Stimulated activated CD8-positive, alpha-beta memory T cell treated with anti-CD3 and anti-CD28 coated beads, Interleukin-12 subunit alpha, Interleukin-12 subunit beta, amount 100 ng/mL, for 1 hour (primary cell): ENCODE data around the gene LHPP.
"Not testable (repeated sequence)": the region's sequence is repeated elsewhere in the genome, so short reads cannot be mapped to it uniquely, and the experiment has no call there.

Experiments used
- DNase-seq: peaks from one replicate; pipeline ENCODE4 v3.0.0-alpha.2; 2020; ENCODE audit warnings: low read depth

LHPP gene

DNA sequence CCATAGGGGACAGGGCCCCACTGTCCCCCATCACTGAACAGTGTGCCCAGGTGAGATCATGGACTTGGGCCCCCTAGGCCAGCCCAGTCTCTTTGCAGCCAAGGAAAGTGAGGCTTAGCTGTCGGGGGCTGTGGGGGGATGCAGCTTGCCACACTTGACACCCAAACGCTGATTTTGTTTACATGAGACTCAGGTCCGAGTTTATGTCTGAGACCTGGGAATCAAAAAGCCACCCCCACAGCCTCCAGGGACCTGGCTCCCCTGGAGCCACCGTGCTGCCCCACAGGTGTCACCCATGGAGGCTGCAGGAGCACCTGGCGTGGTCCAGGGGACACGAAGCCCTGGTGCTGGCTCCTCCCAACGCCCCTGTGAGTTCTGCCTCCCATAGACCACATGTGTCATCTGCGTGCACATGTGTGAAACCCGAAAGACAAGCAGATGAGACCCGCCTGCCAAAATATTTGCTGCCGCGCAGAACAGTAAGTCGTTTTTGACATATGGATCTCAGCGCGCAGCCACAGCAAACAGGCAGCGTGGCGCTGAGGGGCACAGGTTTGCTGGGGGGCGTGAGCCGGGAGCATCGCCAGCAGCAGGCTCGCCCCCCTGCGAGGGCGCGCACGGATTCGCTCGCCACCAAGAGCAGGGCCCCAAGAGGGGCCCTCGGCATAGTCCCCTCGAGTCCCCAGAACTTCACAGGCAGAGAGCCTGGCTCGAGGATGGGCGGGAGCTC lies 112.3 kb downstream of the LHPP start:
- no peak for DNase-seq

- no peak for DNase-seq
Observed at GRCh38 chr10:124574456-124575070, 112.9 kb downstream of the LHPP start.

GRCh38 chr10:124575107-124576035 lies 113.7 kb downstream of the LHPP start:
- no peak for DNase-seq

GRCh38 chr10:124576526-124577420 lies 115.2 kb downstream of the LHPP start:
- no peak for DNase-seq

GRCh38 chr10:124577651-124578050 lies 116.0 kb downstream of the LHPP start:
- DNase-seq = no peak

- no peak for DNase-seq
Observed at GRCh38 chr10:124578231-124579010, 116.8 kb downstream of the LHPP start.

GRCh38 chr10:124579011-124579399 lies 117.4 kb downstream of the LHPP start:
- no peak for DNase-seq

GRCh38 chr10:124586142-124586541 lies 124.5 kb downstream of the LHPP start:
- DNase-seq = no peak

DNA sequence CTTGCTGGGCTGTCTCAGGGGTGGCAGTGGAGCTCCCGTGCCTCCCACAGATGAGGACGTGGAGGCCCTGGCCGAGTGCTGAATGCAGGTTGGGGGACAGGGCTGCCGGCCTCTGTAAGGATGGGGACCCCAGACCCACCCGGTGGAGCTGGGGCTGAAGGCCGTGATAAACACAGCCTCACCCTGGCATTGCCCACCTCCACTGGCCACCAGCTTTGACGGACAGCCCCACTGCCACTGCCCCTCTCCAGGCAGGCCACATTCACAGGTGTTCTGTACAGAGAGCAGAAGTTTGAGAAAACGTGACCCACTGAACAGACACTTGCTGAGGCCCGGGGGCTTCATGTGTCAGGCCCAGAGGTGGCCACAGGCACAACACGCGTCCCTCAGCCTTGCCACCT lies 126.2 kb downstream of the LHPP start:
- DNase-seq = no peak

DNA sequence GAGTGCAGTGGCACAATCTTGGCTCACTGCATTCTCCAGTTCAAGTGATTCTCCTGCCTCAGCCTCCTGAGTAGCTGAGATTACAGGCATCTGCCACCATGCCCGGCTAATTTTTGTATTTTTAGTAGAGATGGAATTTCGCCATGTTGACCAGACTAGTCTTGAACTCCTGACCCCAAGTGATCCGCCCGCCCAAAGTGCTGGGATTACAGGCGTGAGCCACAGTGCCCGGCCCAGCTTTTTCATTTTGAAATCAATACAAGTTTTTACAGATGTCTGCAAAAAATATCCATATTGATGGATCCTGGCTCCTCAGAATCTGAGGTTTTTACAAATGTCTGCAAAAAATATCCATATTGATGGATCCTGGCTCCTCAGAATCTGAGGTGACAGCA lies 126.7 kb downstream of the LHPP start:
- DNase-seq = not testable (repeated sequence)

GRCh38 chr10:124588736-124589490 lies 127.3 kb downstream of the LHPP start:
- DNase-seq = no peak

DNA sequence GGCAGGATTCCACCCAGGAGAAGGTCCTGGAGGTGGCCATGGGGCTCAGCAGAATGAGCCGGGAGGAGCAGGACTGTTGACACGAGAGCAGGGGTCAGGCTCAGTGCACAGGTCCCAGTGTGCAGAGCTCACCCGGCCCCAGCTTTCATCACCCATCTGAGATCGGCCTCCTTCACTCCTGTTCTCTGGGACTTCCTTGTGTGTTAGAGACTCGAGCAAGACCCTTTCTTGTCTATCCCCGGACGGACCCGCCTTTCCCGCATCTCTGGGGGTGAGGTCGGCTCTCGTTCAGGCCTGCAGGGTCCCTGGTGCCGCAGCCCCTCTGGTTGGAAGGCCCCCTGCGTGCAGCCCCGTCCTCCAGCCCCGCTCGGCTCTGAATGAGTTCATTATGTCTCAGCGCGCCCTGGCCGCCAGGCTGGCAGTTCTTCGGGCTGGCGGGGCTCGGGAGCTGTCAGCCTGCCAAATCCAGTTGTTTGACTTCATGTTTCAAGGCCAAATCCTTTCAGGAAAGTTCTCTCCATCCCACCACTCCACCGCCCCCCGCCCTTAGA lies 127.9 kb downstream of the LHPP start:
- DNase-seq = no peak

- DNase-seq = no peak
Observed at GRCh38 chr10:124590216-124591122, 128.8 kb downstream of the LHPP start.

GRCh38 chr10:124591123-124591495 lies 129.5 kb downstream of the LHPP start:
- no peak for DNase-seq

- DNase-seq = no peak
Observed at GRCh38 chr10:124592101-124592500, 130.5 kb downstream of the LHPP start.

DNA sequence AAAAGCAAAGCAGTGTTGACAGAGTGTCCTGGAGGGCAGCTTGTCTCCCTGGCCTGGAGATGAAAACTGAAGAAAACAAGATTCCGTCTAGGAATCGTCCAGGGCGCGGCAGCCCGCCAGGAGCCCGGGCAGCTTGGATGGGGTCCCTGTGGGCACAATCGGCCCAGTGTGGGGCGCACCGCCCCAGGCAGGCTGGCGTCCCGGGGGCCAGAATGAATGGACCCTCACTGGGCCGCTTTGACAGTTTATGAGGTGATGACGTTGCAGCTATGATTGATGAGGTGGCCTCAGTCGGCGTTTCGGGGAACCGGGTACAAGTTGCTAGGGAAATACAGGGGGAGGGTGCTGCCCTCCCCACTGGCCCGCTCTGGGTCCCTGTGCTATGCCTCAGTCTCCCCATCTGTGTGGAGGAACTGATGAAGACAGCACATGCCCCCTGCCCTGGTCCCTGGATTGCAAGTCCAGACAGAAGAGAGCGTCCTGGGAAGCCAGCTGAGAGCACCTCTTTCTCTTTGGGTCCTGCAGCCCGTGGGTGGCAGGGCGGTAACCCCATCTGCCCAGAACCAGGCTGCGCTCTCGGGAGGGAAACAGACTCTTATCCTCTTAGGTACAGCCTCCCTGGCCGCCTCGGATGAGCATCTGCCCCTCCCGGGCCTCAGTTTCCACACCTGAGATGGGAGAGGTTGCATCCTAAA lies 131.3 kb downstream of the LHPP start:
- DNase-seq = no peak

DNA sequence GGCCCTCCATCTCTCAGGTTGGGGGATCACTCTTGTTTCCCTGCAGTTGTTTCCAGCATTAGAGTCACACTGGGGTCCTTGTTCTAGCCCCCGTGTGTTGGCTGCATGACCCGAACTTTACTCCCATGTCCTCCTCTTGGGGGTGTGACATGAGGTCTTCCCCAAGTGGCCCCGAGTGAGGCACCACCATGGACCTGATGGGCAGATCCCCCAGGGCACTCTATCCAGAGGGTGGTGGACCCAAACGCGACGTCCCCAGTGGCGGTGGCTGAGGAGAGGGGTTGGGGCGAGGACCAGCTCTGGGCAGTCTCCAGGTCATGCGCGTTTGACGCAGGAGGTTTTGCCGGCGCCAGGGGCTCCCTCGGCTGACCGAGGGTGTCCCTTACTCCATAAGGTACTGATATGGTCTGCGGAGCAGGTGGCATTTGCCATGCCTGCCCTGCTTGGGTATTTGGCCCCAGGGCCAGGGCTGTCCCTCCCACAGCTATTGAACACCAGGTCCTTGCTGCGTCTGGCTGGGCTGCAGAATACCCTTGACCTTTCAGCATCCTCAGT lies 131.9 kb downstream of the LHPP start:
- no peak for DNase-seq

DNA sequence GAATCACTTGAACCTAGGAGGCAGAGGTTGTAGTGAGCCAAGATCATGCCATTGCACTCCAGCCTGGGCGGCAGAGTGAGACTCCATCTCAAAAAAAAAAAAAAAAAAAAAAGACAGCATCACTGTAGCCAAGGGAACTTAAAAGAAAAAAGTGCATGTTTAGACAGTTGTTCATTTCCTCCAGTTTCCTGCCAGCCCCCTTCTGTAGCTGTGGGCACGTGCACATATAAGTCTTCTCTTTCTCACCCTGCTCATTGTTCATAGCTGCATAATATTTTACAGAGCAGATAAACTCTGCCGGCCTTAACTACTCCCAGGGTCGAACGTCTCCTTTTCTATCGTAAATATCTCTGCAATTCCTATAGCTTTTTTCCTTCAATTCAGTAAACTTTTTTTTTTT lies 132.6 kb downstream of the LHPP start:
- no peak for DNase-seq
